Adrenal gland (tissue), 12 donors: Measurements from ENCODE around the gene FERMT3. TPM values are rescaled to one million over a fixed set of nuclear protein-coding genes. Genes with fewer than 3 reads are reported as not detected.

Source experiments
- DNase-seq, 7 donors: peaks; one replicate each; pipeline ENCODE4 v3.0.0-alpha.2; 2019 to 2020
- H3K27ac ChIP-seq, 5 donors: fragments of 200-600 bp; sonication (generic) in 4 of 5; 1 replicate in 3 of 5; 2 replicates in 2 of 5; pipeline versions ENCODE4 v1.5.1 to v1.8.0; 2016 to 2020; ENCODE audit warnings: mild to moderate bottlenecking in 1 of 5
- H3K27me3 ChIP-seq: fragments of 200-600 bp; 2 replicates; pipeline ENCODE4 v1.8.0; 2021
- H3K36me3 ChIP-seq, 2 donors: fragments of 200-600 bp; replicated peaks in 1 of 2; 1 replicate in 1 of 2; 2 replicates in 1 of 2; pipeline versions ENCODE4 v1.5.1 to v1.8.0; 2018 to 2022
- H3K4me1 ChIP-seq, 2 donors: fragments of 200-600 bp; replicated peaks in 1 of 2; 1 replicate in 1 of 2; 2 replicates in 1 of 2; pipeline versions ENCODE4 v1.5.1 to v1.8.0; 2018 to 2021
- H3K4me3 ChIP-seq, 4 donors: fragments of 200-600 bp; sonication (generic) in 3 of 4; one replicate each; pipeline ENCODE4 v1.5.1; 2016 to 2018
- H3K9me3 ChIP-seq, 3 donors: fragments of 200-600 bp; sonication (generic) in 1 of 3; replicated peaks in 1 of 3; 1 replicate in 2 of 3; 2 replicates in 1 of 3; pipeline versions ENCODE4 v1.5.1 to v1.8.0; 2016 to 2021
- POLR2A ChIP-seq, 2 donors: fragments of 450-650 bp; IDR thresholded peaks; one replicate each; pipeline ENCODE4 v1.6.1; 2017; ENCODE audit warnings: antibody characterized with exemption in 2 of 2, mild to moderate bottlenecking in 2 of 2, moderate library complexity in 1 of 2
- WGBS, 4 donors: extraction: QIAGEN DNeasy Blood & Tissue Kit in 2 of 4; methylation state at CpG; one replicate each; pipeline versions ENCODE4 v1.1.5 to v1.1.7; 2013 to 2017; 5-methylcytosine and 5-hydroxymethylcytosine counted together
- intact Hi-C, 2 donors: fragments of 100-400 bp; cut with DNase I; formaldehyde crosslinking; loops; one replicate each; pipeline versions ENCODE4 v1.14.1 to v1.15.0; 2022 to 2023
- polyA plus RNA-seq, 3 donors: library from polyadenylated mRNA; stranded (reverse); fragments of 200-250 nt in 2 of 3; fragments of 350-450 nt in 1 of 3; fragmentation: Illumina TruSeq in 1 of 3; extraction: RNeasy Lipid Tissue Mini Kit (QIAGEN cat#74804) in 1 of 3; gene quantifications; one replicate each; pipeline ENCODE4 v1.2.3, GENCODE V29; 2013 to 2014
- total RNA-seq, 9 donors: library from RNA; depleted of rRNA in 4 of 9; stranded (reverse); fragments of >200 nt in 4 of 9; fragments of 120-200 nt in 1 of 9; fragmentation: NEBNext Ultra II Directional in 1 of 9; extraction: Animal tissue kit (Norgen Biotek cat#: 25700) in 1 of 9; gene quantifications; one replicate each; pipeline versions ENCODE4 v1.1.0 to v1.2.4, GENCODE V29; 2013 to 2023
- TF ChIP-seq, protein P1 (sequence below), 6 experiments: fragments of 450-650 bp in 4 of 6; fragments of 200-600 bp in 2 of 6; sonication (generic) in 1 of 6; IDR thresholded peaks; 1 replicate in 5 of 6; 2 replicates in 1 of 6; pipeline versions ENCODE4 v1.5.1 to v1.8.0; 2016 to 2021; ENCODE audit warnings: antibody characterized with exemption in 6 of 6, mild to moderate bottlenecking in 2 of 6, moderate library complexity in 1 of 6
- donor health status: healthy with polysubstance abuse.
- donor health status: Bipolar disorder and iron deficiency.
- donor health status: DM: yes; HTN: yes; CAD: no.
- donor health status: DM: no; HTN: no; CAD: no.
- donor health status: DM: no; HTN: no; CAD: no.
- donor health status: DM: yes; HTN: yes; CAD: no.

The FERMT3 gene
- total and polyA plus RNA-seq, 12 donors = 3.2 to 77.0 (median 33.7) TPM

DNA sequence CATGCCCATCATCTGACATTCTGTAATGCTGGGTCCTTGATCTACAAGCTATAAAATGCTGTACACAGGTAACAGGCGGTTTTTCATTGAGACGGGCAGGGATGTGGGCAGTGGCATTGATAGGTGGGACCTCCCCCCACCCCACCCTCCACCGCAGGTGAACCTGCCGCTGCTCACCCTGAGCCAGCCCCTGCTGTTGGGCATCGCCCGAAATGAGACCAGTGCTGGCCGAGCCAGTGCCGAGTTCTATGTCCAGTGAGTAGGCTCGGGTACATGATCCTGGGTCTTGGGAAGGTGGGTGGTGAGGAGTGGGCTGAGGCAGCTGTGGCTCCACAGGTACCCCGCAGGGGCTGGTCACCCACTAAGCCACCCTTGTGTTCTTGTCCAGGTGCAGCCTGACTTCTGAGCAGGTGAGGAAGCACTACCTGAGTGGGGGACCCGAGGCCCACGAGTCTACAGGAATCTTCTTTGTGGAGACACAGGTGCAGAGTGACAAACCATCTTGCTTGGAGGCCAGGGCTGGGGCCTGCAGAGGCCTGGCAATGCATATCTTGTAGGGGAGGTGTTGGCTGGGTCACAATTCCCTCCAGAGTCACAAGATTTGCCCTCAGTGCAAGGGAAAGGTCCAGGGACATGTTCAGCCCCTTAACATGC, 22.7 kb downstream of the FERMT3 start:
- H3K9me3 ChIP-seq = no peaks in the 10 kb centered on the region
- peak in 4 of 7 donors; percentile 26 to 58 (median 37) for DNase-seq
- no peak overlapping the region for H3K4me3 ChIP-seq
- 77 to 91% (median 88%) methylated on average over 6 to 12 of the region's 12 CpGs for WGBS, 4 donors
- TF ChIP-seq, protein P1, sequence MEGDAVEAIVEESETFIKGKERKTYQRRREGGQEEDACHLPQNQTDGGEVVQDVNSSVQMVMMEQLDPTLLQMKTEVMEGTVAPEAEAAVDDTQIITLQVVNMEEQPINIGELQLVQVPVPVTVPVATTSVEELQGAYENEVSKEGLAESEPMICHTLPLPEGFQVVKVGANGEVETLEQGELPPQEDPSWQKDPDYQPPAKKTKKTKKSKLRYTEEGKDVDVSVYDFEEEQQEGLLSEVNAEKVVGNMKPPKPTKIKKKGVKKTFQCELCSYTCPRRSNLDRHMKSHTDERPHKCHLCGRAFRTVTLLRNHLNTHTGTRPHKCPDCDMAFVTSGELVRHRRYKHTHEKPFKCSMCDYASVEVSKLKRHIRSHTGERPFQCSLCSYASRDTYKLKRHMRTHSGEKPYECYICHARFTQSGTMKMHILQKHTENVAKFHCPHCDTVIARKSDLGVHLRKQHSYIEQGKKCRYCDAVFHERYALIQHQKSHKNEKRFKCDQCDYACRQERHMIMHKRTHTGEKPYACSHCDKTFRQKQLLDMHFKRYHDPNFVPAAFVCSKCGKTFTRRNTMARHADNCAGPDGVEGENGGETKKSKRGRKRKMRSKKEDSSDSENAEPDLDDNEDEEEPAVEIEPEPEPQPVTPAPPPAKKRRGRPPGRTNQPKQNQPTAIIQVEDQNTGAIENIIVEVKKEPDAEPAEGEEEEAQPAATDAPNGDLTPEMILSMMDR (IDR thresholded peaks at IDR 0.05) = no peak
- peaks cover 16 to 56% of the 10 kb centered on the region in 2 donors for H3K4me1 ChIP-seq
- H3K27ac ChIP-seq = peak overlapping the region in 3 of 5 donors; percentile 91 to 96 (median 94)
- H3K36me3 ChIP-seq = no peaks in the 10 kb centered on the region
- intact Hi-C loops = no loop called here
- H3K27me3 ChIP-seq = no peaks in the 10 kb centered on the region

DNA sequence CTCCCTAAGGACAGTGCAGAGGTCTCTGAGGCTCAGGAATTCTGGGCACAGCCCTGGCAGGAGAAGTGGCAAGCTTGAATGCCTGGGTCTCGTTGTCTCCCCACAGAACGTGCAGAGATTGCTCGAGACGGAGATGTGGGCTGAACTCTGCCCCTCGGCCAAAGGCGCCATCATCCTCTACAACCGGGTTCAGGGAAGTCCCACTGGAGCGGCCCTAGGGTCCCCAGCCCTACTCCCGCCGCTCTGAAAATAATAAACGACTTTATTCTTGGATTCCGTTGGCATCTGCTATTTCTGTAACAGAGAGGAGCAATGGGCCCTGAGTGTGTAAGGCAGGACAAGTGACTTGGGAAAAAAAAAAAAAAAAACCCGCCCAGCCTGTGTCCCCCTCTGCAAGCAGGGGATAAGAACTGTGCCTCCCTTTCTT, 23.2 kb downstream of the FERMT3 start:
- Histone ChIP-seq H3K9me3 (no peaks in the 10 kb centered on the region), H3K4me1 (peaks cover 16 to 53% of the 10 kb centered on the region in 2 donors)
- WGBS, 4 donors = 31 to 41% (median 38%) methylated on average over 9 to 13 of the region's 13 CpGs

DNA sequence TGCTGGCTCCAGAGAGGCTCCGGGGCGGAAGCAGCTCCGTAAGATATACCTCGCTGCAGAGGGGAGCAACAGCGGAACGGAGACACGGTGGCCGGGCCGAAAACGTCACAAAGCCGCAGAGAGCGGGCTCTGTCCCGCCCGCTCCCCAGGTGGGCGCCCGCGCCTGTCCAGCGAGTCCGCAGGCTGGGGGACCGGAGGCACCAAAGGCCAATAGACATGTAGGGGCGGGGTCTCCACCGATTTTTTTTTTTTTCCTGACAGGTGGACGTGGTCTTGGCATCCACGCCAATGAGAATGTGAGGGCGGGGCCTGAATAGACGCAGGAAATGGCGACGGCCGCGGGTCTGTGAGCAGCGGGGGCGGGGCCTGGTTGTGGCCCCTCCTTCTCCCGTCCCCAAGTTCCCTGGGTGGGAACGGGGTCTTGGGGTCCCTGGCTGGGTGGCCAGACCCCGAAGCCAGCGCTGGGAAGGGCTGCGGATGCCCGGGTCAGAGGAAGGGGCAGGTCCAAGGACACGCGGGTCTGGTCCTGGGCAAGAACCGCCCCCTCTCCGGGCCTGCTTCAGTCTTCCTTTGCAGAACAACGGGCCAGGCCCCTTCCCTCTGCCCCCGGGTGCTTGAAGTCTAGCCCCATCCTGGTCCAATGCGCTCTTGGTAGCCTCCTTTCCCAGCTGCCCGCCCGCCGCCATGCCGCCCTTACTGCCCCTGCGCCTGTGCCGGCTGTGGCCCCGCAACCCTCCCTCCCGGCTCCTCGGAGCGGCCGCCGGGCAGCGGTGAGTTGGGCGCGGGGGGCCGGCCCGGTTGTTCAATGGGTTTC, 23.9 kb downstream of the FERMT3 start, which contains the start of gene DNAJC4:
DNAJC4 (plus strand) TSS at position 378 of the 814 bp plus-strand sequence; CDS start at position 685, 307 bp downstream.
- intact Hi-C loops = no loop called here
- WGBS, 4 donors = 0 to 2% (median 1%) methylated on average over 35 to 62 of the region's 62 CpGs
- no peaks in the 10 kb centered on the region for H3K36me3 ChIP-seq
- H3K4me3 ChIP-seq = peak within 1 kb of the TSS in 3 of 4 donors; percentile 7 to 81 (median 70)
- peak within 1 kb of the TSS; percentile 19 to 96 (median 91) for H3K27ac ChIP-seq
- peak; percentile 90 to 97 (median 94) for DNase-seq
- H3K9me3 ChIP-seq = no peaks in the 10 kb centered on the region
- H3K4me1 ChIP-seq = peaks cover 16 to 50% of the 10 kb centered on the region in 2 donors
- peak; percentile 23 to 46 for TF ChIP-seq POLR2A (IDR thresholded peaks at IDR 0.05)
- TF ChIP-seq, protein P1 (IDR thresholded peaks at IDR 0.05) = no peak
- no peaks in the 10 kb centered on the region for H3K27me3 ChIP-seq

More for the DNA sequence above, 23.2 kb downstream of the FERMT3 start:
- Histone ChIP-seq H3K36me3 (no peaks in the 10 kb centered on the region), H3K27me3 (no peaks in the 10 kb centered on the region), H3K27ac (peak overlapping the region in 4 of 5 donors; percentile 79 to 96 (median 92)), H3K4me3 (peak overlapping the region in 2 of 4 donors; percentile 70 to 81)
- intact Hi-C loops = no loop called here
- no peak for TF ChIP-seq POLR2A (IDR thresholded peaks at IDR 0.05)
- TF ChIP-seq, protein P1 (IDR thresholded peaks at IDR 0.05) = no peak
- DNase-seq = peak in 3 of 7 donors; percentile 35 to 59 (median 56)

DNA sequence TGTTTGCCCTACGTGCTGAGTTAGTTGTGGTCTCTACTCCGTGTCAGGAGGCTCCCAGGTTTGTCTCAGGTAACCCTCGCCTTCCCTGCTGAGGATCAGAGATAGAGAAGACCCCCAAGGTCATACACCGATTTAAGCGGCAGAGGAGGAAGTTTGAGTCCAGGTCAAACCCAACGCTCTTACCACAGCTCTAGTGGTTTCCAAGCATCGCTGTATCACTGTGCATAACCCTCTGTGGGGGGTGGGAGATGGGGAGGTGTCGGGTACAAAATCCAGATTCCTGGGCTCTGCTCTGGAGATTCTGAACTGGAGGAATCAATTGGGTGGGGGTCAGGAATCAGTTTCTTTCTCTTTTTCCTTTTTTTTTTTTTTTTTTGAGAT, 24.5 kb downstream of the FERMT3 start:
- Histone ChIP-seq H3K27ac (peak overlapping the region; percentile 19 to 96 (median 91)), H3K4me3 (peak overlapping the region in 3 of 4 donors; percentile 7 to 81 (median 70)), H3K4me1 (peaks cover 16 to 52% of the 10 kb centered on the region in 2 donors), H3K27me3 (no peaks in the 10 kb centered on the region), H3K9me3 (no peaks in the 10 kb centered on the region), H3K36me3 (no peaks in the 10 kb centered on the region)
- TF ChIP-seq POLR2A (IDR thresholded peaks at IDR 0.05) = no peak
- TF ChIP-seq, protein P1 (IDR thresholded peaks at IDR 0.05) = no peak
- WGBS, 4 donors = 5 to 14% (median 6%) methylated on average over 5 to 8 of the region's 8 CpGs
- intact Hi-C loops = no loop called here
- peak in 1 of 7 donors; percentile 18 for DNase-seq
